Right kidney (tissue), 1 donor: ENCODE results near the gene ITGAX.
"Not testable (repeated sequence)": the region's sequence is repeated elsewhere in the genome, so short reads cannot be mapped to it uniquely, and the experiment has no call there.

ENCODE experiments used
- DNase-seq: peaks from one replicate; pipeline ENCODE4 v3.0.0-alpha.2; 2016

Gene ITGAX

GRCh38 chr16:31410082-31410481 lies 55.1 kb downstream of the ITGAX start:
- DNase-seq = no peak

- DNase-seq = no peak
Measured at GRCh38 chr16:31411024-31411844, 56.3 kb downstream of the ITGAX start.

- DNase-seq = no peak
Measured at GRCh38 chr16:31412750-31413149, 57.8 kb downstream of the ITGAX start.

- DNase-seq = no peak
Measured at GRCh38 chr16:31413381-31413780, 58.4 kb downstream of the ITGAX start.

- DNase-seq = no peak
Measured at GRCh38 chr16:31413943-31414342, 59.0 kb downstream of the ITGAX start.

- DNase-seq = no peak
Measured at GRCh38 chr16:31414706-31415105, 59.7 kb downstream of the ITGAX start.

- no peak for DNase-seq
Measured at GRCh38 chr16:31416371-31416770, 61.4 kb downstream of the ITGAX start.

GRCh38 chr16:31417036-31417435 lies 62.1 kb downstream of the ITGAX start:
- not testable (repeated sequence) for DNase-seq

GRCh38 chr16:31417916-31418315 lies 62.9 kb downstream of the ITGAX start:
- no peak for DNase-seq

- DNase-seq = no peak
Measured at GRCh38 chr16:31420037-31420436, 65.1 kb downstream of the ITGAX start.

- DNase-seq = no peak
Measured at GRCh38 chr16:31421587-31421986, 66.6 kb downstream of the ITGAX start.

GRCh38 chr16:31423241-31423640 lies 68.3 kb downstream of the ITGAX start:
- DNase-seq = no peak

- DNase-seq = no peak
Measured at GRCh38 chr16:31423801-31424200, 68.8 kb downstream of the ITGAX start.

- DNase-seq = peak; percentile 68
Measured at GRCh38 chr16:31427441-31428278, 72.7 kb downstream of the ITGAX start.

- DNase-seq = no peak
Measured at GRCh38 chr16:31428279-31428597, 73.3 kb downstream of the ITGAX start, which contains the start of gene COX6A2. TSS of gene COX6A2 (minus strand) at chr16:31428360. CDS start at chr16:31428325, 35 bp downstream.

- DNase-seq = no peak
Measured at GRCh38 chr16:31428638-31429247, 73.8 kb downstream of the ITGAX start.

GRCh38 chr16:31429314-31429713 lies 74.3 kb downstream of the ITGAX start:
- no peak for DNase-seq

GRCh38 chr16:31429796-31430195 lies 74.8 kb downstream of the ITGAX start:
- no peak for DNase-seq

GRCh38 chr16:31430380-31431052 lies 75.5 kb downstream of the ITGAX start:
- DNase-seq = no peak
